HUDEP-2 (cell line): ENCODE measurements around the gene HSDL1.

Experiments
- DNase-seq, 76 experiments: peaks; one replicate each; lab custom pipeline; 2025; ENCODE audit not compliant: unreplicated experiment in 76 of 76; lab: John Stamatoyannopoulos, UW

The HSDL1 gene

DNA sequence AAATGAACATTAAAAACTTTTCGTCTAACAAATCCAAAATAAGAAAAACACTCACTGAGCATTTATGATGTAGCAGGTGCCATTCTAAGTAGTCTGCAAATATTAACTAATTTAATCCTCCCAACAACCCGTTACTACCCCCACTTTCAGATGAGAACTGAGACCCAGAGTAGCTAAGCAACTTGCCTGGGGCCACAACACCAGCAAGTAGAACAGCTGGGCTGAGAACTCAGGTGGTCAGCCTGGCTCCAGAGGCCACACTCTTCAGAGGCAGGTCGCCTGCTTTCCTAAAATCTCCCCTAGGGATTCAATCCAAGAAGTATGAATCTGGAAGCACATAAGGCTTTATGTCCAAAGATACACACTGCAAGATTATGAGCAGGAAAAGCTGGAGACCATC lies 34.5 kb downstream of the HSDL1 start:
- no peak for DNase-seq

DNA sequence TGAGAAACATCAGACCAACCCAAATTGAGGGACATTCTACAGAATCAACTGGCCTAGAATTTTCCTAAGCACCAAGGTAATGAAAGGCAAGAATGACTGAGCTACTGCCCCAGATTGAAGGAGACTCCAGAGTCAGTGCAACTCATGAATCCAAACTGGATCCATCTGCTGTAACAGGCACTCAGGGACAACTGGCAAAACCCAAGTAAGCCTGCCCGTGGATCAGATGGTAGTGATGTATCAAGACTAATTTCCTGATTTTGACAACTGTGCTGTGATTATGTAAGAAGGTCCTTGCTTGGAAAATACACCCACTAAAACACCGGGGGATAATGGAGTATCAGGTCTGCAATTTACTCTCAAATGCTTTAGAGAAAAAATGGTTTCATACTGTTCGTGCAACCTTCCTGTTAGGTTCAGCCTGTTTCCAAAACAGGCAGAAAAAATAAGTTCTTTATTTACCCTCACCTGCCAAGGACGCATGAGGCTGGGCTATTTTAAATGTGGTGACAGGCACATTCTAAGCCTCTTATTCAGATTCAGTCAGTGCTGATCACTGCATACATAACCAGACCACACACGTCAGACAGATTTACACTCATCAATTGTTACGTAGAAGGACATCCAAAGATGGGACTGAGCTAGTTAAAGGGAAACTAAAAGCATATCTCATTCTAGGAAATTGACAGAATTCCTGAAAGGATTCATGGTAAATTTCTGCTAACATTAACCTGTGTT lies 35.2 kb downstream of the HSDL1 start:
- DNase-seq, result no peak

GRCh38 chr16:84107921-84108320 lies 37.1 kb downstream of the HSDL1 start:
- no peak for DNase-seq

GRCh38 chr16:84105948-84106740 lies 38.8 kb downstream of the HSDL1 start:
- no peak for DNase-seq

- DNase-seq, result no peak
Measured at GRCh38 chr16:84105301-84105815, 39.6 kb downstream of the HSDL1 start.

GRCh38 chr16:84104231-84104630 lies 40.7 kb downstream of the HSDL1 start:
- DNase-seq, result no peak

DNA sequence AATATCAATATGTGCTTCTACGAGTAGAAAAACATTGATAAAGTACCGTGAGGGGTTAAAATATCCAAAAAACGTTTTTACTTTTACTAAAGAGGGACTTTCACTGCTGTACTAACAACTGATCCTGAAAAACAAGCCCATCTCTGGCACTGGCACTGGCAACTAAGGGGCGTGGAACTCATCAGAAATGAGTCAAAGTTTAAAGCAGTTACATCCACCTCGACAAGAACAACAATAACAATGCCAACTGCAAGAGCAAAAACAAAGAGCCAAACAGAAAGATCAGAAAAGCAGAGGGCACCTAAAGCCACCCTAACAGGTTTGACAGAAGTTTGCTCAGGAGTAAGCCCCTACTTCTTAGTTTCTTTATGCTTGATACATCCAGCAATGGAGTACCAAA lies 41.3 kb downstream of the HSDL1 start:
- no peak for DNase-seq

GRCh38 chr16:84098939-84099338 lies 46.0 kb downstream of the HSDL1 start:
- no peak for DNase-seq

- DNase-seq, result no peak
Measured at GRCh38 chr16:84096447-84097005, 48.5 kb downstream of the HSDL1 start.

DNA sequence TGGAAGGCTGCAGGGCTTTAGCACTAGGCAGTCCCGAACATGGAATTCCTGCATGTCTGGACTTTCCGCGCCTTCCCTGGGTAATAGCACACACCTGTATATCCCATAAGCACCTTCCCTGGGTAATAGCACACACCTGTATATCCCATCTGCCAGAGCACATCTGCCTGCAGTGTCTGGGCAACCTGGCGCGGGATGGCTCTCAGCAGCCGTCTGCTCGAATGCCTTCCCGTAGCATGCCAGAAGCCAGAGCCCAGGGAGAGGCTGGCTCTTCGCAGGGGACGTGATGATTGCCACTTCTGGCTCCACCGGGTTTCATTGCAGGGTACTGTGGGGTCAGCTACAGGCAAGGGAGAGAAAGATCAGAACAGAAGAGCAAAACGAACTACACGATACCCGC lies 49.5 kb downstream of the HSDL1 start:
- no peak for DNase-seq

DNA sequence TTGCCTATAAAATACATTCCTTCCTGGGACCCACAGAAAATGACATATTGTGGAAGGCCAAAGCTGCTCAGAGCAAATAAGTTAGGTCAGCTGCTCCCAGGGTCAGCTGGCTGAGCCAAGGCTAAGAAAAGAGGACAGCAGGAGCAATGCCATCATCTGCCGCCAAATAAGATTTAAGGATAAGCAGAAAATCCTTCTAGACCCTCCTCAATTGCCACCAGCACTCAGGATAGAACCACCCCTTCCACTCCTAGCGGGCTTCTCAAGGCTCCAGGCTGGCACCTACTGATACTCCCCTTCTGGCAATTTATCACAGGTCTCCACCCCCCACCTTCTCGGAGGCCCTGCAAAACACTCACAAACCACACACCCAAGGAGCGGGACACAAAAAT lies 51.1 kb downstream of the HSDL1 start:
- no peak for DNase-seq

- DNase-seq, result no peak
Measured at GRCh38 chr16:84093120-84093878, 51.7 kb downstream of the HSDL1 start.

- DNase-seq, result no peak
Measured at GRCh38 chr16:84091460-84091859, 53.5 kb downstream of the HSDL1 start.

DNA sequence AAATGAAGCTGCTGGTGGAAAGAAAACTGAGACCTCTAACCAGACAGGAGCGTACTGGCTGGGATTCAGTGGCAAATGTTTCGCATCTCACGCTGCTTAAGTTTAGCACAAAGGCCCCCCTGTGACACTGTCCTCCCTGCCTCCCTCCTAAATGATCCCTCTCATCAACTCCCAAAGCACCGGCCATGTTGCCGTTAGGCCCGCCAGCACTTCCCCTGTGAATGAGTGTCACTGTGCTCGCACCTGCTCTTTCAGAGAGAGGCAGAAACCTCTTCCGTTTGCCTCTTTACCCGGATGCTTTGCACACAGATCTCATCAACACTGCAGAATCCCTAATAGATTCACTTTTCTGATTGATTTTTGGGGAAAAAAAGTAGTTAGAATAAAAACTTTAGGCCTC lies 54.8 kb downstream of the HSDL1 start:
- no peak for DNase-seq

- DNase-seq, result peak in 22 of 76 experiments; percentile 2 to 38 (median 14)
Measured at GRCh38 chr16:84088695-84089395, 56.1 kb downstream of the HSDL1 start.

GRCh38 chr16:84087466-84088151 lies 57.4 kb downstream of the HSDL1 start:
- DNase-seq, result no peak

GRCh38 chr16:84087001-84087400 lies 58.0 kb downstream of the HSDL1 start:
- DNase-seq, result no peak

DNA sequence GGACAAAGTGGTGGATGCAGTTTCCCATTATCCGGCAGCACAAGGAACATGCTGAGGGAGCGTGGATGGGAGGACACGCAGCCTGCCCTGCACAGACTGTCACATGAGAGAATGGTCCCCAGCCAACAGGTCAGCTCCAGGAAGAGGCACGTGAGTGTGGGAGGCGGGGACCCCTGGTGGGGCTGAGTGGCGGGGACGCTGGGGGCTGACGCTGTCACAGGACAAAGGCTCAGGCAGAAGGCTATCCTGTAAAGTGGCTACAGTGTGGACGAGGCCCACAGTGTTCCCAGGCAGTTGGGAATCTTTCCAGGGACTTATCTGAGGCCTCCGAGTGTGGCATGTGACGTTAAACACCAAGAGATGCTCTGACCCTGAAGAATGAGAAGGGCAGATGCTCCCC lies 58.6 kb downstream of the HSDL1 start:
- no peak for DNase-seq

- no peak for DNase-seq
Measured at GRCh38 chr16:84085773-84086172, 59.2 kb downstream of the HSDL1 start.

DNA sequence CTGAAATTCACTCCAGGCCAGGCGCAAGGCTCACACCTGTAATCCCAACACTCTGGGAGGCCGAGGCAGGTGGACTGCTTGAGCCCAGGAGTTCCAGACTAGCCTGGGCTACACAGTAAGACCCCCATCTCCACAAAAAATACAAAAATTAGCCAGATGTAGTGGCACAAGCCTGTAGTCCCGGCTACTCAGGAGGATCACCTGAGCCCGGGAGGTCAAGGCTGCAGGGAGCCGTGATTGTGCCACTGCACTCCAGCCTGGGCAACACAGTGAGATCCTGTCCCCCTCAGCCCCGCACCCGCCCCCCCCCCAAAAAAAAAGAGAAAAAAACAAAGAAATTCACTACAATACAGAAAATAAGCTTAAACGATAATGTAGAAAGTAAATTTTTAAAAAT lies 59.7 kb downstream of the HSDL1 start:
- no peak for DNase-seq
